Measurements from ENCODE around the gene HNRNPAB.

Gene HNRNPAB

GRCh38 chr5:178198706-178199105 is 5.6 kb upstream of the HNRNPAB start:
- Histone ChIP-seq H3K36me3 (ENCODE audit: insufficient read depth, low read length) (no peaks in the 10 kb centered on the region), H3K4me3 (ENCODE audit: low read depth in 1 of 2, low read length in 2 of 2) (no peak overlapping the region), H3K27me3 (ENCODE audit: control insufficient read depth in 1 of 2, insufficient read depth in 2 of 2, low read length in 2 of 2) (no peaks in the 10 kb centered on the region), H3K9ac (ENCODE audit: low read length) (no peak overlapping the region), H3K9me3 (ENCODE audit: low read length) (no peaks in the 10 kb centered on the region), H3K4me1 (ENCODE audit: insufficient read depth, low read length) (no peaks in the 10 kb centered on the region), H3K27ac (ENCODE audit: low read depth, low read length) (no peak overlapping the region)

- H3K4me3 ChIP-seq (ENCODE audit: low read depth in 1 of 2, low read length in 2 of 2): no peak overlapping the region
- no peaks in the 10 kb centered on the region for H3K9me3 ChIP-seq (ENCODE audit: low read length)
- H3K4me1 ChIP-seq (ENCODE audit: insufficient read depth, low read length): no peaks in the 10 kb centered on the region
- H3K9ac ChIP-seq (ENCODE audit: low read length): no peak overlapping the region
- no peaks in the 10 kb centered on the region for H3K36me3 ChIP-seq (ENCODE audit: insufficient read depth, low read length)
- no peak overlapping the region for H3K27ac ChIP-seq (ENCODE audit: low read depth, low read length)
- no peaks in the 10 kb centered on the region for H3K27me3 ChIP-seq (ENCODE audit: control insufficient read depth in 1 of 2, insufficient read depth in 2 of 2, low read length in 2 of 2)
Observed at GRCh38 chr5:178199581-178200434, 4.5 kb upstream of the HNRNPAB start.

GRCh38 chr5:178201221-178201926 is 3.0 kb upstream of the HNRNPAB start:
- Histone ChIP-seq H3K27me3 (ENCODE audit: control insufficient read depth in 1 of 2, insufficient read depth in 2 of 2, low read length in 2 of 2) (no peaks in the 10 kb centered on the region), H3K9ac (ENCODE audit: low read length) (no peak overlapping the region), H3K9me3 (ENCODE audit: low read length) (no peaks in the 10 kb centered on the region), H3K4me3 (ENCODE audit: low read depth in 1 of 2, low read length in 2 of 2) (no peak overlapping the region), H3K27ac (ENCODE audit: low read depth, low read length) (no peak overlapping the region), H3K36me3 (ENCODE audit: insufficient read depth, low read length) (peaks cover 6% of the 10 kb centered on the region), H3K4me1 (ENCODE audit: insufficient read depth, low read length) (peaks cover 10% of the 10 kb centered on the region)

- H3K4me1 ChIP-seq (ENCODE audit: insufficient read depth, low read length): peaks cover 15% of the 10 kb centered on the region
- H3K36me3 ChIP-seq (ENCODE audit: insufficient read depth, low read length): peaks cover 12% of the 10 kb centered on the region
- no peak overlapping the region for H3K27ac ChIP-seq (ENCODE audit: low read depth, low read length)
- no peak overlapping the region for H3K4me3 ChIP-seq (ENCODE audit: low read depth in 1 of 2, low read length in 2 of 2)
- no peaks in the 10 kb centered on the region for H3K9me3 ChIP-seq (ENCODE audit: low read length)
- H3K9ac ChIP-seq (ENCODE audit: low read length): no peak overlapping the region
- H3K27me3 ChIP-seq (ENCODE audit: control insufficient read depth in 1 of 2, insufficient read depth in 2 of 2, low read length in 2 of 2): no peaks in the 10 kb centered on the region
Observed at GRCh38 chr5:178201927-178202235, 2.5 kb upstream of the HNRNPAB start.

- H3K9ac ChIP-seq (ENCODE audit: low read length): no peak overlapping the region
- peaks cover 22% of the 10 kb centered on the region for H3K4me1 ChIP-seq (ENCODE audit: insufficient read depth, low read length)
- no peak overlapping the region for H3K4me3 ChIP-seq (ENCODE audit: low read depth in 1 of 2, low read length in 2 of 2)
- H3K27ac ChIP-seq (ENCODE audit: low read depth, low read length): no peak overlapping the region
- peaks cover 18% of the 10 kb centered on the region for H3K36me3 ChIP-seq (ENCODE audit: insufficient read depth, low read length)
- no peaks in the 10 kb centered on the region for H3K27me3 ChIP-seq (ENCODE audit: control insufficient read depth in 1 of 2, insufficient read depth in 2 of 2, low read length in 2 of 2)
- H3K9me3 ChIP-seq (ENCODE audit: low read length): no peaks in the 10 kb centered on the region
Observed at GRCh38 chr5:178202541-178202940, 1.8 kb upstream of the HNRNPAB start.

- H3K9ac ChIP-seq (ENCODE audit: low read length): no peak overlapping the region
- H3K4me1 ChIP-seq (ENCODE audit: insufficient read depth, low read length): peaks cover 22% of the 10 kb centered on the region
- peak overlapping the region; percentile 87 to 92 for H3K4me3 ChIP-seq (ENCODE audit: low read depth in 1 of 2, low read length in 2 of 2)
- no peaks in the 10 kb centered on the region for H3K9me3 ChIP-seq (ENCODE audit: low read length)
- H3K27me3 ChIP-seq (ENCODE audit: control insufficient read depth in 1 of 2, insufficient read depth in 2 of 2, low read length in 2 of 2): no peaks in the 10 kb centered on the region
- peak overlapping the region; percentile 88 for H3K27ac ChIP-seq (ENCODE audit: low read depth, low read length)
- peaks cover 30% of the 10 kb centered on the region for H3K36me3 ChIP-seq (ENCODE audit: insufficient read depth, low read length)
Observed at GRCh38 chr5:178203670-178204181, 607 bp upstream of the HNRNPAB start.

- H3K4me1 ChIP-seq (ENCODE audit: insufficient read depth, low read length): peaks cover 22% of the 10 kb centered on the region
Observed at GRCh38 chr5:178204935-178205748, 809 bp downstream of the HNRNPAB start.

GRCh38 chr5:178205749-178206047 is 1.4 kb downstream of the HNRNPAB start:
- peaks cover 50% of the 10 kb centered on the region for H3K36me3 ChIP-seq (ENCODE audit: insufficient read depth, low read length)
- peaks cover 22% of the 10 kb centered on the region for H3K4me1 ChIP-seq (ENCODE audit: insufficient read depth, low read length)
- no peaks in the 10 kb centered on the region for H3K9me3 ChIP-seq (ENCODE audit: low read length)
- H3K9ac ChIP-seq (ENCODE audit: low read length): peak overlapping the region; percentile 66
- H3K27me3 ChIP-seq (ENCODE audit: control insufficient read depth in 1 of 2, insufficient read depth in 2 of 2, low read length in 2 of 2): no peaks in the 10 kb centered on the region
- peak overlapping the region; percentile 87 to 92 for H3K4me3 ChIP-seq (ENCODE audit: low read depth in 1 of 2, low read length in 2 of 2)
- H3K27ac ChIP-seq (ENCODE audit: low read depth, low read length): peak overlapping the region; percentile 88

More at GRCh38 chr5:178204935-178205748, 809 bp downstream of the HNRNPAB start:
- peak overlapping the region; percentile 66 for H3K9ac ChIP-seq (ENCODE audit: low read length)
- H3K4me3 ChIP-seq (ENCODE audit: low read depth in 1 of 2, low read length in 2 of 2): peak overlapping the region; percentile 87 to 92
- H3K9me3 ChIP-seq (ENCODE audit: low read length): no peaks in the 10 kb centered on the region
- peaks cover 44% of the 10 kb centered on the region for H3K36me3 ChIP-seq (ENCODE audit: insufficient read depth, low read length)
- no peaks in the 10 kb centered on the region for H3K27me3 ChIP-seq (ENCODE audit: control insufficient read depth in 1 of 2, insufficient read depth in 2 of 2, low read length in 2 of 2)
- peak overlapping the region; percentile 88 for H3K27ac ChIP-seq (ENCODE audit: low read depth, low read length)

GRCh38 chr5:178206166-178207101 is 2.1 kb downstream of the HNRNPAB start:
- H3K27ac ChIP-seq (ENCODE audit: low read depth, low read length): peak overlapping the region; percentile 35
- peak overlapping the region; percentile 87 to 92 for H3K4me3 ChIP-seq (ENCODE audit: low read depth in 1 of 2, low read length in 2 of 2)
- H3K27me3 ChIP-seq (ENCODE audit: control insufficient read depth in 1 of 2, insufficient read depth in 2 of 2, low read length in 2 of 2): no peaks in the 10 kb centered on the region
- H3K36me3 ChIP-seq (ENCODE audit: insufficient read depth, low read length): peaks cover 57% of the 10 kb centered on the region
- H3K9ac ChIP-seq (ENCODE audit: low read length): no peak overlapping the region
- no peaks in the 10 kb centered on the region for H3K9me3 ChIP-seq (ENCODE audit: low read length)
- H3K4me1 ChIP-seq (ENCODE audit: insufficient read depth, low read length): peaks cover 22% of the 10 kb centered on the region

GRCh38 chr5:178207183-178207916 is 3.0 kb downstream of the HNRNPAB start:
- peaks cover 22% of the 10 kb centered on the region for H3K4me1 ChIP-seq (ENCODE audit: insufficient read depth, low read length)
- no peak overlapping the region for H3K4me3 ChIP-seq (ENCODE audit: low read depth in 1 of 2, low read length in 2 of 2)
- no peak overlapping the region for H3K27ac ChIP-seq (ENCODE audit: low read depth, low read length)
- no peak overlapping the region for H3K9ac ChIP-seq (ENCODE audit: low read length)
- no peaks in the 10 kb centered on the region for H3K9me3 ChIP-seq (ENCODE audit: low read length)
- peaks cover 66% of the 10 kb centered on the region for H3K36me3 ChIP-seq (ENCODE audit: insufficient read depth, low read length)
- no peaks in the 10 kb centered on the region for H3K27me3 ChIP-seq (ENCODE audit: control insufficient read depth in 1 of 2, insufficient read depth in 2 of 2, low read length in 2 of 2)
